ENCODE results near the gene SLC25A23. TPM values are rescaled to one million over a fixed set of nuclear protein-coding genes. Genes with fewer than 3 reads are reported as not detected.
A peak's percentile ranks its signal among the peaks of the same experiment; 100 is the strongest.

The SLC25A23 gene
- total and polyA plus RNA-seq, 2 donors (not counting 1 experiment from before 2014, with no cell fraction given), result 9.3 to 25.3 TPM

DNA sequence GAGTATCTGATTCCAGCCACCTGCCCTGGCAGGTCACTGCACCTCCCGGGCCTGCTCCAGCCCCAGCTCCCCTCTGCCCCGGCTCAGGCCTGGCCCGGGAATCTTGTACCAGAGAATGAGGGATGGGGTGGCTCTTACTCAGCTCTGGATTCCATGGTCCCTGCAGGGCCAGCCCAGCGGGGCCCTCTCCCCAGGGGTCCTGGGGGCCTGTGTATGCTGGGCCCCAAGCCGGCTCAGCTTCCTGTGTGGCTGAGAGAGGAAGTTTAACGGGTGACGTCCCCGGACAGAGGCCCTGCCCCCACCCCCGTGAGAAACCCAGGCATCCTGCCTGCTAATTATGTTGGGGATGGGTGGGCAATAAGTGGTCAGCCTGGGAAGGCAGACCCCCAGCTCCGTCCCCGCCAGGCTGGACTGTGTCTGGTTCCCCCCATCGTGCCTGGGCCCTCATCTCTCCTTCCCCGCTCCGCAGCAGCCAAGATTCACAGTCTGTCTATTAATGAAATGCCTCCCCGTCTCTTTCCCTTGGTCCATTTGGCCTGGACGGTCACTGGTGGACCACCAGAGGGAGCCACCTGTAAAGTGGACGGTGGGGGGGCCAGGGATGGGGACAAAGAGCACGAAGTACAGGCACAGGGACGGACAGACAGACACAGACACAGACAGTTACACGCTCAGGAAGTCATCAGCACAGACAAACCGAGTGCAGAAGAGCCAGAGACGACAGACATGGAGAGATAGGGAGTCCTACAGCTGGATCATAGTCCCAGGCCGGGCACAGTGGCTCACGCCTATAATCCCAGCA, 22.1 kb upstream of the SLC25A23 start, which contains the start of gene DENND1C:
TSS of gene DENND1C (minus strand) at position 247 of the 802 bp plus-strand sequence. CDS start at position 155, 92 bp downstream.
- peak within 1 kb of the TSS; percentile 88 for H3K4me2 ChIP-seq (replicated peaks; ENCODE audit: low read depth, low read length, poor library complexity, severe bottlenecking)
- ChIA-PET CTCF (interaction anchor here (0.7 to 2.3 kb wide), 14 partner anchors 9 to 872 kb away, joined by 3 to 8 read pairs (median 3); partner anchors contain the start of gene TUBB4A), POLR2A (interaction anchor here (0.5 to 1.7 kb wide), 14 partner anchors 12 to 754 kb away, joined by 3 to 9 read pairs (median 4); partner anchors contain the start of genes CRB3 and SLC25A23)
- H4K20me1 ChIP-seq (ENCODE audit: control insufficient read depth, insufficient read depth, low read length, poor library complexity, severe bottlenecking), result peaks cover 5% of the 10 kb centered on the region
- peaks cover 0 to 26% of the 10 kb centered on the region in 2 experiments for H3K36me3 ChIP-seq (replicated peaks in 1 of 2; ENCODE audit: control extremely low read depth in 1 of 2, control insufficient read depth in 1 of 2, extremely low read depth in 1 of 2, insufficient read depth in 2 of 2, low read length in 1 of 2)
- TF ChIP-seq, protein P1, sequence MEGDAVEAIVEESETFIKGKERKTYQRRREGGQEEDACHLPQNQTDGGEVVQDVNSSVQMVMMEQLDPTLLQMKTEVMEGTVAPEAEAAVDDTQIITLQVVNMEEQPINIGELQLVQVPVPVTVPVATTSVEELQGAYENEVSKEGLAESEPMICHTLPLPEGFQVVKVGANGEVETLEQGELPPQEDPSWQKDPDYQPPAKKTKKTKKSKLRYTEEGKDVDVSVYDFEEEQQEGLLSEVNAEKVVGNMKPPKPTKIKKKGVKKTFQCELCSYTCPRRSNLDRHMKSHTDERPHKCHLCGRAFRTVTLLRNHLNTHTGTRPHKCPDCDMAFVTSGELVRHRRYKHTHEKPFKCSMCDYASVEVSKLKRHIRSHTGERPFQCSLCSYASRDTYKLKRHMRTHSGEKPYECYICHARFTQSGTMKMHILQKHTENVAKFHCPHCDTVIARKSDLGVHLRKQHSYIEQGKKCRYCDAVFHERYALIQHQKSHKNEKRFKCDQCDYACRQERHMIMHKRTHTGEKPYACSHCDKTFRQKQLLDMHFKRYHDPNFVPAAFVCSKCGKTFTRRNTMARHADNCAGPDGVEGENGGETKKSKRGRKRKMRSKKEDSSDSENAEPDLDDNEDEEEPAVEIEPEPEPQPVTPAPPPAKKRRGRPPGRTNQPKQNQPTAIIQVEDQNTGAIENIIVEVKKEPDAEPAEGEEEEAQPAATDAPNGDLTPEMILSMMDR (IDR thresholded peaks at IDR 0.05), result no peak
- TF ChIP-seq EZH2 (IDR thresholded peaks at IDR 0.05; ENCODE audit: borderline replicate concordance, insufficient read depth, low read depth, low read length, poor library complexity, severe bottlenecking), result no peak
- H2AFZ ChIP-seq (ENCODE audit: insufficient read depth, low read depth, low read length, poor library complexity, severe bottlenecking), result peak within 1 kb of the TSS; percentile 96
- H3K79me2 ChIP-seq (ENCODE audit: control insufficient read depth, insufficient read depth, low read length), result peaks cover 49% of the 10 kb centered on the region
- 16% methylated on average over 17 of the region's 24 CpGs for WGBS (ENCODE audit: insufficient coverage)
- H3K27ac ChIP-seq (ENCODE audit: low read length in 2 of 2), result peak within 1 kb of the TSS; percentile 89 to 95
- peaks cover 0 to 3% (median 0%) of the 10 kb centered on the region in 3 donors for H3K9me3 ChIP-seq (ENCODE audit: control extremely low read depth in 1 of 3, control insufficient read depth in 2 of 3, insufficient read depth in 1 of 3, low read length in 2 of 3)
- peak within 1 kb of the TSS; percentile 98 for H3K9ac ChIP-seq (ENCODE audit: low read length)
- no peaks in the 10 kb centered on the region for H3K9me3 Mint-ChIP-seq (ENCODE audit: insufficient read depth)
- no peaks in the 10 kb centered on the region for H3K27me3 Mint-ChIP-seq
- peaks cover 26% of the 10 kb centered on the region for H3K4me1 Mint-ChIP-seq
- ATAC-seq (ENCODE audit: low read depth) (peak; percentile 98), DNase-seq (peak; percentile 82)
- peak within 1 kb of the TSS; percentile 61 to 97 (median 73) for H3K4me3 ChIP-seq (ENCODE audit: control extremely low read depth in 1 of 5, extremely low read depth in 1 of 5, insufficient read depth in 1 of 5, low read depth in 2 of 5, low read length in 4 of 5)
- no peaks in the 10 kb centered on the region for H3K27me3 ChIP-seq (replicated peaks in 1 of 4; ENCODE audit: control extremely low read depth in 1 of 4, control insufficient read depth in 3 of 4, insufficient read depth in 4 of 4, low read length in 3 of 4)
- H3K27ac Mint-ChIP-seq, result peak within 1 kb of the TSS; percentile 95
- intact Hi-C loops (cut with micrococcal nuclease), result loop anchor here (2.0 to 5.0 kb wide), 2 partner anchors 35 to 109 kb away; partner anchors contain the start of gene ALKBH7
- H3K4me3 Mint-ChIP-seq, result peak within 1 kb of the TSS; percentile 98
- peaks cover 13 to 23% of the 10 kb centered on the region in 2 donors for H3K4me1 ChIP-seq (ENCODE audit: control insufficient read depth in 2 of 2, insufficient read depth in 2 of 2, low read length in 2 of 2)

Data from B cell (primary cell).